ENCODE measurements around the gene HNRNPAB.
A peak's percentile ranks its signal among the peaks of the same experiment; 100 is the strongest.

HNRNPAB gene

GRCh38 chr5:178202541-178202940, 1.8 kb upstream of the HNRNPAB start:
- DNase-seq (ENCODE audit: low read depth): no peak
- H3K4me3 ChIP-seq (ENCODE audit: low read length): no peak overlapping the region
- TF ChIP-seq CTCF (conservative IDR thresholded peaks at IDR 0.05; ENCODE audit: low read depth, low read length): no peak

GRCh38 chr5:178203670-178204181, 607 bp upstream of the HNRNPAB start:
- TF ChIP-seq CTCF (conservative IDR thresholded peaks at IDR 0.05; ENCODE audit: low read depth, low read length): no peak
- H3K4me3 ChIP-seq (ENCODE audit: low read length): peak overlapping the region; percentile 86
- DNase-seq (ENCODE audit: low read depth): no peak

- peak overlapping the region; percentile 86 for H3K4me3 ChIP-seq (ENCODE audit: low read length)
- DNase-seq (ENCODE audit: low read depth): peak; percentile 34
- no peak for TF ChIP-seq CTCF (conservative IDR thresholded peaks at IDR 0.05; ENCODE audit: low read depth, low read length)
Observed at GRCh38 chr5:178204935-178205748, 809 bp downstream of the HNRNPAB start.

- H3K4me3 ChIP-seq (ENCODE audit: low read length): peak overlapping the region; percentile 86
- no peak for DNase-seq (ENCODE audit: low read depth)
- no peak for TF ChIP-seq CTCF (conservative IDR thresholded peaks at IDR 0.05; ENCODE audit: low read depth, low read length)
Observed at GRCh38 chr5:178205749-178206047, 1.4 kb downstream of the HNRNPAB start.

GRCh38 chr5:178206166-178207101, 2.1 kb downstream of the HNRNPAB start:
- no peak for DNase-seq (ENCODE audit: low read depth)
- no peak for TF ChIP-seq CTCF (conservative IDR thresholded peaks at IDR 0.05; ENCODE audit: low read depth, low read length)
- H3K4me3 ChIP-seq (ENCODE audit: low read length): peak overlapping the region; percentile 86

- DNase-seq (ENCODE audit: low read depth): peak; percentile 60
- peak overlapping the region; percentile 86 for H3K4me3 ChIP-seq (ENCODE audit: low read length)
- TF ChIP-seq CTCF (conservative IDR thresholded peaks at IDR 0.05; ENCODE audit: low read depth, low read length): no peak
Observed at GRCh38 chr5:178207183-178207916, 3.0 kb downstream of the HNRNPAB start.

Measured in retinal pigment epithelial cell (primary cell).